Loucy (cell line): ENCODE results near the gene CYLD.

Source experiments
- EZH2phosphoT487 ChIP-seq: fragments of 200-600 bp; IDR thresholded peaks from 2 replicates; pipeline ENCODE4 v1.6.1; 2018; ENCODE audit warnings: antibody characterized with exemption, mild to moderate bottlenecking, moderate library complexity, borderline replicate concordance
- TF ChIP-seq, protein P1 (sequence below): fragments of 200-600 bp; sonication (generic); conservative IDR thresholded peaks from 2 replicates; pipeline ENCODE4 v1.5.1; 2014; ENCODE audit warnings: mild to moderate bottlenecking, antibody characterized with exemption, low read length

- TF ChIP-seq, protein P1, sequence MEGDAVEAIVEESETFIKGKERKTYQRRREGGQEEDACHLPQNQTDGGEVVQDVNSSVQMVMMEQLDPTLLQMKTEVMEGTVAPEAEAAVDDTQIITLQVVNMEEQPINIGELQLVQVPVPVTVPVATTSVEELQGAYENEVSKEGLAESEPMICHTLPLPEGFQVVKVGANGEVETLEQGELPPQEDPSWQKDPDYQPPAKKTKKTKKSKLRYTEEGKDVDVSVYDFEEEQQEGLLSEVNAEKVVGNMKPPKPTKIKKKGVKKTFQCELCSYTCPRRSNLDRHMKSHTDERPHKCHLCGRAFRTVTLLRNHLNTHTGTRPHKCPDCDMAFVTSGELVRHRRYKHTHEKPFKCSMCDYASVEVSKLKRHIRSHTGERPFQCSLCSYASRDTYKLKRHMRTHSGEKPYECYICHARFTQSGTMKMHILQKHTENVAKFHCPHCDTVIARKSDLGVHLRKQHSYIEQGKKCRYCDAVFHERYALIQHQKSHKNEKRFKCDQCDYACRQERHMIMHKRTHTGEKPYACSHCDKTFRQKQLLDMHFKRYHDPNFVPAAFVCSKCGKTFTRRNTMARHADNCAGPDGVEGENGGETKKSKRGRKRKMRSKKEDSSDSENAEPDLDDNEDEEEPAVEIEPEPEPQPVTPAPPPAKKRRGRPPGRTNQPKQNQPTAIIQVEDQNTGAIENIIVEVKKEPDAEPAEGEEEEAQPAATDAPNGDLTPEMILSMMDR = no peak
- TF ChIP-seq EZH2phosphoT487 = no peak
These were observed 1.8 kb downstream of the CYLD start for GRCh38 chr16:50743581-50744225.
